GM19239 (cell line): ENCODE data around the gene DYNC2I2.

Source experiments
- DNase-seq: peaks from one replicate; pipeline ENCODE4 v3.0.0; 2011; ENCODE audit warnings: low spot score; ENCODE audit not compliant: insufficient read length
- FAIRE-seq: peaks from 2 replicates; lab custom pipeline; 2011; peaks lifted over from hg19 to GRCh38; lab: Jason Lieb, UNC

DYNC2I2 gene

GRCh38 chr9:128637656-128638055 is 19.0 kb downstream of the DYNC2I2 start:
- DNase-seq (no peak), FAIRE-seq (no peak)

- DNase-seq (no peak), FAIRE-seq (no peak)
Observed at GRCh38 chr9:128636556-128637530, 19.8 kb downstream of the DYNC2I2 start.

GRCh38 chr9:128636024-128636390 is 20.6 kb downstream of the DYNC2I2 start:
- no peak for DNase-seq
- no peak for FAIRE-seq

- FAIRE-seq (no peak), DNase-seq (no peak)
Observed at GRCh38 chr9:128635266-128636023, 21.2 kb downstream of the DYNC2I2 start.

- FAIRE-seq (no peak), DNase-seq (no peak)
Observed at GRCh38 chr9:128634651-128635262, 21.9 kb downstream of the DYNC2I2 start.

- FAIRE-seq (no peak), DNase-seq (no peak)
Observed at GRCh38 chr9:128634111-128634510, 22.5 kb downstream of the DYNC2I2 start.

- FAIRE-seq: no peak
Observed at GRCh38 chr9:128633601-128634000, 23.0 kb downstream of the DYNC2I2 start.

GRCh38 chr9:128633057-128633456 is 23.6 kb downstream of the DYNC2I2 start:
- DNase-seq (no peak), FAIRE-seq (no peak)

More at GRCh38 chr9:128633601-128634000, 23.0 kb downstream of the DYNC2I2 start:
- no peak for DNase-seq

- no peak for FAIRE-seq
- DNase-seq: no peak
Observed at GRCh38 chr9:128632486-128632885, 24.2 kb downstream of the DYNC2I2 start.

- no peak for FAIRE-seq
- no peak for DNase-seq
Observed at GRCh38 chr9:128632066-128632465, 24.6 kb downstream of the DYNC2I2 start.

- no peak for DNase-seq
- FAIRE-seq: no peak
Observed at GRCh38 chr9:128631636-128632035, 25.0 kb downstream of the DYNC2I2 start.

GRCh38 chr9:128629852-128630545 is 26.6 kb downstream of the DYNC2I2 start:
- FAIRE-seq (no peak), DNase-seq (no peak)

GRCh38 chr9:128629136-128629535 is 27.5 kb downstream of the DYNC2I2 start:
- no peak for FAIRE-seq
- DNase-seq: no peak

GRCh38 chr9:128628471-128629048 is 28.1 kb downstream of the DYNC2I2 start:
- DNase-seq (no peak), FAIRE-seq (no peak)

GRCh38 chr9:128627906-128628305 is 28.7 kb downstream of the DYNC2I2 start:
- DNase-seq (no peak), FAIRE-seq (no peak)

- DNase-seq (no peak), FAIRE-seq (no peak)
Observed at GRCh38 chr9:128627127-128627715, 29.4 kb downstream of the DYNC2I2 start.

- DNase-seq (no peak), FAIRE-seq (no peak)
Observed at GRCh38 chr9:128626181-128626580, 30.5 kb downstream of the DYNC2I2 start.

- no peak for DNase-seq
- FAIRE-seq: no peak
Observed at GRCh38 chr9:128625391-128626146, 31.1 kb downstream of the DYNC2I2 start.

- FAIRE-seq (no peak), DNase-seq (no peak)
Observed at GRCh38 chr9:128624566-128624965, 32.1 kb downstream of the DYNC2I2 start.
